ENCODE measurements around the gene ERC2. TPM values are rescaled to one million over a fixed set of nuclear protein-coding genes. Genes with fewer than 3 reads are reported as not detected.
"Not testable (repeated sequence)": the region's sequence is repeated elsewhere in the genome, so short reads cannot be mapped to it uniquely, and the experiment has no call there.

Gene ERC2
- total and polyA plus RNA-seq, 2 of the 8 experiments (the other 6 are each of a cell fraction or from before 2014, with no cell fraction given): 16.4 to 22.8 TPM

GRCh38 chr3:56066405-56066804 lies 401.9 kb downstream of the ERC2 start:
- H2BK15ac ChIP-seq (ENCODE audit: low read length); H3K23ac ChIP-seq (ENCODE audit: insufficient read length); H3K23me2 ChIP-seq (ENCODE audit: low read depth, low read length); H3K36me3 ChIP-seq (ENCODE audit: control insufficient read depth in 2 of 4, insufficient read depth in 4 of 4, low read length in 3 of 4); H3K4ac ChIP-seq (replicated peaks; ENCODE audit: insufficient read length, low read depth, low read length); H3K18ac ChIP-seq (ENCODE audit: extremely low read depth, low read length); H3K4me1 ChIP-seq (replicated peaks in 1 of 4; ENCODE audit: control insufficient read depth in 3 of 4, insufficient read depth in 4 of 4, low read length in 3 of 4); H3K4me2 ChIP-seq (ENCODE audit: insufficient read depth in 1 of 2, low read depth in 2 of 2, low read length in 2 of 2); FAIRE-seq; H2BK120ac ChIP-seq (replicated peaks; ENCODE audit: low read depth, low read length); H2AFZ ChIP-seq (ENCODE audit: low read length); H3K9me3 ChIP-seq (ENCODE audit: insufficient read depth in 2 of 2, low read depth in 1 of 2, low read length in 1 of 2); H3K27ac ChIP-seq (ENCODE audit: low read depth, low read length); H2BK12ac ChIP-seq (ENCODE audit: low read depth, low read length); H2BK5ac ChIP-seq (ENCODE audit: low read depth, low read length); H4K91ac ChIP-seq (replicated peaks; ENCODE audit: insufficient read length, low read length); H3K56ac ChIP-seq (replicated peaks; ENCODE audit: insufficient read length, low read depth, low read length); H4K20me1 ChIP-seq (replicated peaks in 1 of 2; ENCODE audit: control insufficient read depth in 1 of 2, insufficient read depth in 2 of 2, low read length in 2 of 2); H4K8ac ChIP-seq (ENCODE audit: extremely low read depth, insufficient read depth, low read length); H3K27me3 ChIP-seq (replicated peaks in 1 of 4; ENCODE audit: control insufficient read depth in 3 of 4, extremely low read depth in 1 of 4, insufficient read depth in 3 of 4, low read length in 3 of 4); H2BK20ac ChIP-seq (ENCODE audit: low read length); H2AK5ac ChIP-seq (ENCODE audit: low read depth, low read length); H4K5ac ChIP-seq (ENCODE audit: insufficient read length, low read depth, low read length); H3K14ac ChIP-seq (ENCODE audit: insufficient read length); H3K79me2 ChIP-seq (ENCODE audit: control insufficient read depth in 1 of 2, insufficient read depth in 2 of 2, low read length in 2 of 2); POLR2A ChIA-PET (ENCODE audit: partially characterized antibody); H3K79me1 ChIP-seq (ENCODE audit: low read depth, low read length); H3K9ac ChIP-seq (replicated peaks in 1 of 4; ENCODE audit: extremely low read depth in 1 of 4, low read depth in 3 of 4, low read length in 3 of 4); H3K4me3 ChIP-seq (ENCODE audit: extremely low read depth in 1 of 4, insufficient read depth in 2 of 4, low read depth in 3 of 4, low read length in 4 of 4); DNase-seq (ENCODE audit: low read depth in 1 of 2, low spot score in 2 of 2): not testable (repeated sequence)
- CTCF ChIA-PET (ENCODE audit: partially characterized antibody): interaction anchor here (0.6 to 0.8 kb wide), 2 partner anchors 24 to 296 kb away, joined by 3 read pairs; no protein-coding TSS in a partner anchor
- 92% methylated on average over 1 of the region's 1 CpG; no CpG with 5 or more reads in 1 of the 2 experiments for WGBS, 2 experiments (ENCODE audit: extremely low coverage in 1 of 2, insufficient coverage in 1 of 2, insufficient read length in 1 of 2, insufficient replicate concordance in 2 of 2, low coverage in 1 of 2, low lambda C conversion rate in 2 of 2, missing lambda C conversion rate in 1 of 2)

All from H1 (cell line).